Measurements from ENCODE around the gene LAMA5. TPM values are rescaled to one million over a fixed set of nuclear protein-coding genes. Genes with fewer than 3 reads are reported as not detected.

Gene LAMA5
- total and polyA plus RNA-seq, 2 of the 8 experiments (the other 6 are each of a cell fraction or from before 2014, with no cell fraction given): 34.4 to 225 TPM

DNA sequence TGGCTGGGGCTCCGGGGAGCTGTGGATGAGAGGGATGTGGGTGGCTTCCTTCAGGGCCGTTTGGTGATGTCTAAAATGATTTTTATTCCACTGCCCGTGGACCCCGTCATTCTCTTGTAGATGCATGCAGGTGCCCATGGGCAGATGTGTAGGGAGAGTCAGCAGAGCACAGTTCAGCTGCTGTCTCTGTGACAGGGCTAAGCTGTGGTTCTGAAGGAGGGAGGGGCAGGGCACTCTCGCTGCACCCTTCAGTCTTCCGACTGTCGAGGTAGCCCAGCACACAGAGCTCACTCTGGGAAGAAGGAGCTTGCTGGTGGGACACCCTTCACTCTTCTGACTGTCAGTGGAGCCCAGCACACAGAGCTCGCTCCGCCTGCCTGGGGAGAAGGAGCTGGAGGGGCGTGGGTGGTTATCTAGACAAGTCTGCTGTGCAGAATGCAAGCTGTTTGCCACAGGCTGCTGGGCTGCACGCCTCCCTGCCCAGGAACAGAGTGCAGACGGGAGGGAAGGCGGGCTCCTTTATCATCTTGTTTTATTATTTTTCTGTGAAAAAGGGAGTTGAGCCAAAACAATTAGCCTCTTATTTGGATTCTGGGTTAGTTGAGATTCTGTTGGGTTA, 92.7 kb downstream of the LAMA5 start:
- Histone ChIP-seq H2BK5ac (ENCODE audit: low read depth, low read length) (no peak overlapping the region; the same call in 1 of the 2 replicates), H3K14ac (ENCODE audit: insufficient read length) (no peak overlapping the region), H3K23ac (ENCODE audit: insufficient read length) (no peak overlapping the region), H2AFZ (ENCODE audit: low read length) (no peak overlapping the region), H3K4me3 (ENCODE audit: extremely low read depth in 1 of 4, insufficient read depth in 2 of 4, low read depth in 3 of 4, low read length in 4 of 4) (no peak overlapping the region), H2BK120ac (replicated peaks; ENCODE audit: low read depth, low read length) (no peak overlapping the region), H2AK5ac (ENCODE audit: low read depth, low read length) (no peak overlapping the region), H3K27me3 (replicated peaks in 1 of 4; ENCODE audit: control insufficient read depth in 3 of 4, extremely low read depth in 1 of 4, insufficient read depth in 3 of 4, low read length in 3 of 4) (no peaks in the 10 kb centered on the region), H3K4me1 (replicated peaks in 1 of 4; ENCODE audit: control insufficient read depth in 3 of 4, insufficient read depth in 4 of 4, low read length in 3 of 4) (no peaks in the 10 kb centered on the region), H3K4me2 (ENCODE audit: insufficient read depth in 1 of 2, low read depth in 2 of 2, low read length in 2 of 2) (no peak overlapping the region), H4K5ac (ENCODE audit: insufficient read length, low read depth, low read length) (no peak overlapping the region), H3K23me2 (ENCODE audit: low read depth, low read length) (peaks cover 3% of the 10 kb centered on the region; the same call in 1 of the 2 replicates), H3K9me3 (ENCODE audit: insufficient read depth in 2 of 2, low read depth in 1 of 2, low read length in 1 of 2) (no peaks in the 10 kb centered on the region), H3K4ac (replicated peaks; ENCODE audit: insufficient read length, low read depth, low read length) (no peak overlapping the region), H3K79me2 (ENCODE audit: control insufficient read depth in 1 of 2, insufficient read depth in 2 of 2, low read length in 2 of 2) (no peaks in the 10 kb centered on the region), H2BK20ac (ENCODE audit: low read length) (no peak overlapping the region), H3K36me3 (ENCODE audit: control insufficient read depth in 2 of 4, insufficient read depth in 4 of 4, low read length in 3 of 4) (peaks cover 3 to 16% (median 8%) of the 10 kb centered on the region in 4 experiments; a peak in 5 of 8 replicates), H3K27ac (ENCODE audit: low read depth, low read length) (no peak overlapping the region), H3K56ac (replicated peaks; ENCODE audit: insufficient read length, low read depth, low read length) (no peak overlapping the region), H3K79me1 (ENCODE audit: low read depth, low read length) (no peaks in the 10 kb centered on the region; the same call in 1 of the 2 replicates), H4K91ac (replicated peaks; ENCODE audit: insufficient read length, low read length) (no peak overlapping the region), H2BK15ac (ENCODE audit: low read length) (no peak overlapping the region), H3K9ac (replicated peaks in 1 of 4; ENCODE audit: extremely low read depth in 1 of 4, low read depth in 3 of 4, low read length in 3 of 4) (no peak overlapping the region), H4K20me1 (replicated peaks in 1 of 2; ENCODE audit: control insufficient read depth in 1 of 2, insufficient read depth in 2 of 2, low read length in 2 of 2) (peaks cover 8 to 10% of the 10 kb centered on the region in 2 experiments), H4K8ac (ENCODE audit: extremely low read depth, insufficient read depth, low read length) (no peak overlapping the region), H2BK12ac (ENCODE audit: low read depth, low read length) (no peak overlapping the region), H3K18ac (ENCODE audit: extremely low read depth, low read length) (no peak overlapping the region)
- no peak for DNase-seq (ENCODE audit: low read depth in 1 of 2, low spot score in 2 of 2)
- POLR2A ChIA-PET (ENCODE audit: partially characterized antibody): no interaction called here
- 85% methylated on average over 13 of the region's 13 CpGs; no CpG with 5 or more reads in 1 of the 2 experiments for WGBS, 2 experiments (ENCODE audit: extremely low coverage in 1 of 2, insufficient coverage in 1 of 2, insufficient read length in 1 of 2, insufficient replicate concordance in 2 of 2, low coverage in 1 of 2, low lambda C conversion rate in 2 of 2, missing lambda C conversion rate in 1 of 2)
- FAIRE-seq: no peak
- CTCF ChIA-PET (ENCODE audit: partially characterized antibody): interaction anchor here (1.6 to 2.5 kb wide), 2 partner anchors 14 to 20 kb away, joined by 4 to 9 read pairs; no protein-coding TSS in a partner anchor
- TF ChIP-seq HDAC6 (IDR thresholded peaks at IDR 0.05; ENCODE audit: low read depth, low read length) (no peak), KDM5A (IDR thresholded peaks at IDR 0.05; ENCODE audit: low read length) (no peak), PHF8 (conservative IDR thresholded peaks at IDR 0.05; ENCODE audit: low read depth, low read length) (no peak), BCL11A (IDR thresholded peaks at IDR 0.05; ENCODE audit: low read depth in 2 of 2, low read length in 2 of 2) (no peak), POLR2AphosphoS5 (IDR thresholded peaks at IDR 0.05; ENCODE audit: low read depth, low read length) (no peak), ZNF274 (IDR thresholded peaks at IDR 0.05; ENCODE audit: borderline replicate concordance, extremely low read depth, low read length) (no peak), JUND (IDR thresholded peaks at IDR 0.05; ENCODE audit: low read length) (no peak)
- TF ChIP-seq, protein P1, sequence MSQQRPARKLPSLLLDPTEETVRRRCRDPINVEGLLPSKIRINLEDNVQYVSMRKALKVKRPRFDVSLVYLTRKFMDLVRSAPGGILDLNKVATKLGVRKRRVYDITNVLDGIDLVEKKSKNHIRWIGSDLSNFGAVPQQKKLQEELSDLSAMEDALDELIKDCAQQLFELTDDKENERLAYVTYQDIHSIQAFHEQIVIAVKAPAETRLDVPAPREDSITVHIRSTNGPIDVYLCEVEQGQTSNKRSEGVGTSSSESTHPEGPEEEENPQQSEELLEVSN (IDR thresholded peaks at IDR 0.05): no peak
- TF ChIP-seq, protein P2, sequence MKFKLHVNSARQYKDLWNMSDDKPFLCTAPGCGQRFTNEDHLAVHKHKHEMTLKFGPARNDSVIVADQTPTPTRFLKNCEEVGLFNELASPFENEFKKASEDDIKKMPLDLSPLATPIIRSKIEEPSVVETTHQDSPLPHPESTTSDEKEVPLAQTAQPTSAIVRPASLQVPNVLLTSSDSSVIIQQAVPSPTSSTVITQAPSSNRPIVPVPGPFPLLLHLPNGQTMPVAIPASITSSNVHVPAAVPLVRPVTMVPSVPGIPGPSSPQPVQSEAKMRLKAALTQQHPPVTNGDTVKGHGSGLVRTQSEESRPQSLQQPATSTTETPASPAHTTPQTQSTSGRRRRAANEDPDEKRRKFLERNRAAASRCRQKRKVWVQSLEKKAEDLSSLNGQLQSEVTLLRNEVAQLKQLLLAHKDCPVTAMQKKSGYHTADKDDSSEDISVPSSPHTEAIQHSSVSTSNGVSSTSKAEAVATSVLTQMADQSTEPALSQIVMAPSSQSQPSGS (IDR thresholded peaks at IDR 0.05; ENCODE audit: low read length): no peak

Data from H1 (cell line).